ENCODE results near the gene COL23A1.
A peak's percentile ranks its signal among the peaks of the same experiment; 100 is the strongest.
"Not testable (repeated sequence)": the region's sequence is repeated elsewhere in the genome, so short reads cannot be mapped to it uniquely, and the experiment has no call there.

The COL23A1 gene

GRCh38 chr5:178237431-178238312, 352.5 kb downstream of the COL23A1 start:
- DNase-seq (ENCODE audit: low read depth), result no peak

DNA sequence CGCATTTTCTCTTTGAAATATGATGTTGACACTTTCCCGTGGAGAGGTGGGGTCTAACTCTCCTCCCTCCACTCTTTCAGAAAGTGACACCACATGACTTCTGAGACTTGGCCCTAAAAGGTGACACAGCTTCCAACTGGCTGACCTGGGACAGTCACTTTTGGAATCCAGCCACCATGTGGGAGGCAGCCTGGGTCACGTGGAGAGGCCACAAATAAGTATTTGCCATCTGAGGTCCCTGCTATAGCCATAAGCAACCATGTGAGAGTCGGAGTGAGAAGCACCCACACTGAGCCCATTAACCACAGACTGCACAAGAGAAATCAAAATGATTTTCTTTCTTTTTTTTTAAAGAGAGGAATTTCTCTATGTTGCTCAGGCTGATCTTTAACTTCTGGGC, 353.5 kb downstream of the COL23A1 start:
- no peak for DNase-seq (ENCODE audit: low read depth)

GRCh38 chr5:178236126-178236525, 354.1 kb downstream of the COL23A1 start:
- DNase-seq (ENCODE audit: low read depth), result no peak

DNA sequence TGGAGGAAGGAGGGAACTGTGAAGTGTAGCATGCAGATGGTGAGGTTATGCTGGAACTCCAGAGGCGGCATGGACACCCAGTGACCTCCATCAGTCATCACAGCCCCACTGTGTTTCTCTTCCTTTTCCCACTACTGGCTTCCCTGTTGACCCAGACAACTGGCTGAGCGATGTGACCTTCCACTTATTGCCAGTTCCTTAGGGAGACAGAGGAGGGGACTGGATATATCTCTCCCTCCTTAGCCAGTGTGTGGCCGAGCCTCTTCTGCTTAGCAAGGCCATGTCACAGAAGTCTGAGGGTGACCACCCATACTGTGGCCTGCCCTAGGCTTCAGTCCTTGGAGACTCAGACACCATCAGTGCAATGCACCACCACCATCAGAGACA, 354.6 kb downstream of the COL23A1 start:
- DNase-seq (ENCODE audit: low read depth), result no peak

GRCh38 chr5:178234750-178235587, 355.2 kb downstream of the COL23A1 start:
- peak; percentile 55 for DNase-seq (ENCODE audit: low read depth)

DNA sequence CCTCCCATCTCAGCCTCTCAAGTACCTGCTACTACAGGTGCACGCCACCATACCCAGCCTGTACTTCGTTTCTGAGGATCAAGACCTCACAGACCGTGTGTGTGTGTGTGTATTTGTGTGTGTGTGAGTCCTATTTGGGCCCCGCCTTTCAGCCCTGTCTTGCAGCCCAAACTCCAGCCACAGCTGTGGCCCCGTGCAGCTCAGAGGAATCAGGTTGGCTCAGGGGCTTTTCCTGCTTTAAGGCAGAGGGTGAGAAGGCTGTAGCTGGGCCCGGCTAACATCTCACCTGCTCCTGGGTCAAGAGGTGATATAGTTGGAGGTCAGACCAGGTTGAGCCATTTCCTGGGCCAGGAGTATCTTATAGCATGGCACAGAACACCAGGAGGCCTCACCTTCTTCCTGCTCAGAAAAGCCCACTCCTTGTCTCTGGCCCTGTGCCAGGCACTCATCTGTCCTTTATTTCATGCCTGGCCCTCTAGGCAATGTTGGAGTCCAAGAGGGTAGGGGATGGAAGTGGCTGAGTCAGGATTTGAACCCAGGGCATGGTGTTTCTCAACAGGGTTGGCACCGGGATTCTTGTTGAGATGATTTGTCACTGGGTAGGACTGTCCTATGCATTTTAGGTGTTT, 356.0 kb downstream of the COL23A1 start:
- DNase-seq (ENCODE audit: low read depth), result no peak

DNA sequence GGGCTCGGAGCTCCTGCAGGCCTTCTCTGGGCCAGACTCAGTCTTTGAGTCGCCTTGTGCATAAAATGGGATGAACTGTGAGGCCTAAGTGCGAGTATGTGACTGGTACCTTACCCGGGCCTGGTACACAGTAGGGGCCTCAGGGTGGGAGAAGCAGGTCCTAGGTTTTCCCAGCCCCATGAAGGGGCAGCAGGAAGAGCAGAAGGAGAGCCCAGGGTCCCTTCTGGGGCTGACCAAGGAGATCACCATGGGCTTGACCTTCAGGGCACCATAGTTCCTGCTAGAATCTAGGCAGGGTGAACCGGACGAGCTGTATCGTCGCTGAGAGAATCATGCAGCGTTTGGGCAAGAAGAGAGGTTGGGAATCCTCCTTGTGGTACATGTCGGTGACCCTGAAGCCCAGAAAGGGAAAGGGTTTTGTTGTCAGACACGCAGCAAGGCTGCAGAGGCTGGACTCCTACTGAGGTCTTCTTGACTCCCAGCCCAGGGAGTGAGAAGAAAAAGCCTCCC, 357.2 kb downstream of the COL23A1 start:
- no peak for DNase-seq (ENCODE audit: low read depth)

GRCh38 chr5:178232124-178232919, 357.9 kb downstream of the COL23A1 start, which contains the start of gene PHYKPL:
TSS of gene PHYKPL (minus strand) at chr5:178232802. CDS start at chr5:178232550, 252 bp downstream.
- DNase-seq (ENCODE audit: low read depth), result peak; percentile 58

DNA sequence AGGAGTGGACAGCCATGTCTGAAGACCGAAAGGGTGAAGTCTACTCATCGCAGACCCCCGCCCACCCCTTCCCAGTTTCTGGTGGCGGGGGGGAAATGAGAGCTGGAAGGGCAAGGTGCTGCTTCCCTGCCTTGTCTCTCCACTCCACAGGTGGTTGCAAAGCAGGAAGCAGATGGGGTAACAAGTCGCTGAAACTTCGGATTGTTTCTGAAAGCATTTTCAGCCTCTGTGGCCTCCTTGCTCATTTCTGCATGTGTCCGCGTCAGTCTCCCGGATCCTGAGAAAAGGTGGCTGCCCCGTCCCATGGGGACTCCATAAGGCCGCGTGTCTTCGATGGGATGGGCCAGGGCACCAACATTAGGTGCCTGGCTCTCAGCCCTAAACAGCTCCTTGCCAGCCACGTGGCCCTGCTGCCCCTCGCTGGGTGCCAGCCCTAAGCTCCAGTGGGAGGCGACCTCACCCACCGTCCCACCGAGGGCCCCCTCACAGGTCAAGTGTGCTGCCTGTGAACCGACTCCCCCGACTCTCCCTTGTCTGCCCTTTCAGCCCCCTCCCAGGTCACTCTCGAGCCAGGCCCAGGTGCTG, 358.6 kb downstream of the COL23A1 start:
- DNase-seq (ENCODE audit: low read depth), result no peak

- no peak for DNase-seq (ENCODE audit: low read depth)
These were observed 359.2 kb downstream of the COL23A1 start for GRCh38 chr5:178230879-178231538.

DNA sequence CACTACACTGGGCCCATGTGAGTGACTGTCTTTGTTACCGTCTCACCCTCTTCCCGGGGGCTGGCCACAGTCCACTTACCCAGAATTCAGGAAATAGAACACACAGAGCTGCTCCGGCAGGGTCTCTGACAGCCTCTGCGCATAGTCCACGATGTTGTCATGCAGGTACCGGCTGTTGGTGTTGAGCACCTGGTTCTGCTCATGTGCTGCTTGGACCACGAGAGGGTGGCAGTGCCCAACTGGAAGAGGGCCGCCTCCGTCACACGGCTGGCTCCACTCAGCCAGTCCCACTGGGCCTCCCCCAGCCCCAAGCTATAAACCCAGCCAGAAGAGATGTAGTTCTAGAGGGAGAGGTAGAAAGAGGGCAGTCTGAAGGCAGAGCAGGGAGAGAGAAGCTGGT, 360.3 kb downstream of the COL23A1 start:
- DNase-seq (ENCODE audit: low read depth), result no peak

DNA sequence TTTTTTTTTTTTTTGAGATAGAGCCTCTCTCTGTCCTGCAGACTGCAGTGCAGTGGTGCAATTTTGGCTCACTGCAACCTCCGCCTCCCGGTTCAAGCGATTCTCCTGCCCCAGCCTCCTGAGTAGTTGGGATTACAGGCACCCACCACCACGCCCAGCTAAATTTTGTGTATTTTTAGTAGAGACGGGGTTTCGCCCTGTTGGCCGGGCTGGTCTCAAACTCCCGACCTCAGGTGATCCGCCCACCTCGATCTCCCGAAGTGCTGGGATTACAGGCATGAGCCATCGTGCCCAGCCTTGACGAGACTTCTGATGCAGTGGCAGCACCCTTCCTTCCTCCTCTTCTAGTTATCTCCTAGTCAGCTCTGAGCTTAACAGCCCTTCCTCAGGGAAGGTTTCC, 361.1 kb downstream of the COL23A1 start:
- DNase-seq (ENCODE audit: low read depth), result not testable (repeated sequence)

DNA sequence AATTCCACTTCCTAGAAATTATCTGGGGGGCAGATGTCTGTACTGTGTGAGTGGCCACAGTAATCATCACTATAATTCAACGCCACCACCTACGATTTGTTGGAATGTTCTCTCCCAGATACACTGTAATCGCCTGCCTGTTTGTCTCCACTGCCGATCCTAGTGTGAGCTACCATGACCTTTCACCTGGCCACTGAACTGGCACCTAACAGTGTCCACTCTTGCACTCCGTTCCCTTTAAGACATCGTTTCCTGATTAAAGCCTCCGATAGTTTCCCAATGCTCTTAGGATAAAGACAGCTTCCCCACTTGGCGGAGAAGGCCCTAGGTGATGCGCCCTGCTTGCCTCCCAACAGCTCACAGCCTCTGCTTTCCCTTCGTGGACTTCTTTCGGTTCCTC, 361.6 kb downstream of the COL23A1 start:
- DNase-seq (ENCODE audit: low read depth), result no peak

- DNase-seq (ENCODE audit: low read depth), result no peak
These were observed 362.3 kb downstream of the COL23A1 start for GRCh38 chr5:178227929-178228328.

GRCh38 chr5:178227138-178227659, 363.0 kb downstream of the COL23A1 start:
- no peak for DNase-seq (ENCODE audit: low read depth)

DNA sequence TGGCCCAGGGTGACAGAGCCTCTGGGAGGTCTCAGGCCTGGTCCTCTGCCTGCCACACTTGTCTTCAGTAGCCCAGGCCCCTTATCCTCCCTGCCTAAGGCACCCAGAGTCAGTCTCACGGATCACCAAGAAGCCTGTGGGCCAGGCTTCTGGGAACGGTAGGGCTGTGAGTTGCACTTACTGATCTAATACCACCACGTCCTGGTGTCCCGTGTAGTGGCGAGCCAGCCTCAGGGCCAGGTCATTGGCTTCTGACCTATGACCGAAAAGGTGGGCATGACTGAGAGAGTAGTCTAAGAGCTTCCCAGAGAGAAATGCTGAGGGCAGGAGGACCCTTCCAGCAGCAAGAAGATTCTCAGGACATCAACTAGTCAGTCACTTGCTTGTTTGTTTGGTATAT, 365.0 kb downstream of the COL23A1 start:
- no peak for DNase-seq (ENCODE audit: low read depth)

DNA sequence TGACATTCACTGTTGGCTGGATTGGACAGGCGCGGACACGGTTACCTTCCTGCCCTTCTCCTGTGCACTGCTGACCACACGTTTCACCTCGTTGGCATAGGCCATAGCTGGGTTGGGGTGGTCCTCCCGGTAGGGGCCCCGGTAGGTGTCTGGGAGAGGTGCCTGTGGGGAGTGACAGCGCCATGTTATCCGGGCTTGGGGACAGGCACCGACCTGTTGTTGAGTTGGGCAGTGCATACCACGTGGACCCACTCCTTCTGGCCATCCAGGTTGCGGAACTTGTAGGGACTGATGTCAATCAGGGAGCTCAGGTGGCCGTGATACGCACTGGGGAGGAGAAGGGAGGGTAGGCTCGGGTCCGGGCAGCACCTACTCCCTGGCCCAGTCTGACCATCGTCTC, 365.8 kb downstream of the COL23A1 start:
- DNase-seq (ENCODE audit: low read depth), result no peak

GRCh38 chr5:178223828-178224335, 366.3 kb downstream of the COL23A1 start:
- no peak for DNase-seq (ENCODE audit: low read depth)

DNA sequence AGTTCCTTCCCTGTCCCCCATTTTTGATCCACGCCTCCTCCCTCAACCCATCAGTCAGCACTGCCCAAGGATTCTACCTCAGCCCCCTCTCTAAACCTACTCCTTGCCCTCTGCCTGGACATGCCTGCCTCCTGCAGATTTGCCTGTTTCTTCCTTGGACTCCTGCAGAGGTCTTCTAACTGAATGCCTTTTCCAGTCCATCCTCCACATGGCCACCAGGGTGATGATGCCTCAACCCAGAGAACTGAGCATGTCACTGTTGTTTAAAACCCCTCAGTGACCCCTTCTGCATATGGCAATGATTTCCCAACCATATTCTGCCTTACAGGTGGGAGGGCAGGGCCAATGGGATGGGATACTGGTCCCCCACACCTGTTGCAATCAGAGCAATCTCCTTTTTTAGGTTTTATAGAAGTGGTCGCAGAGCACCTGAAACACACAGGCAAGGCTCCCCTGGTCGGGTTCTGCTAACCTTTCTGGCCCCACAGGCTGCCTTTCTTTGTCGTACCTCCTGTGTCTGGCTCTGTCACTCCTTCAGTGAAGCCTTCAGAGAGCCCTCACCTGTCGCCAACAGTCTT, 366.9 kb downstream of the COL23A1 start:
- no peak for DNase-seq (ENCODE audit: low read depth)

DNA sequence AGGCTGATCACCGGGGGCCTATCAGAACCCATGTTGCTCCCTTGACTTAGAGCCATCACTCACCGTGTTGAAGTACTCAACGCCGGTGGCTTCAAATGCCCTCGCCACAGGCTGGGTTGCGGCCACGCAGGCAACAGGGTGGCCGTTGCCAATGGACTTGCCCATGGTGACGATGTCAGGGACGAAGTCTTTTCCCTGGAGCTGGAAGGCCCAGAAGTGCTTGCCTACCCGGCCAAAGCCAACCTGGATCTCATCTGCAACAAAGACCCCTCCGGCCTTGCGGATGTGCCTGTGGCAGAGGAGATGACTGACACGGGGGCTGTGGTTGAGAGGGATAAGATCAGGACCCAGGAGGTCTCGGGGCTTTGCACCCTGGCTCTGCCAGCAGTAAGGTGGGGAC, 367.9 kb downstream of the COL23A1 start:
- no peak for DNase-seq (ENCODE audit: low read depth)

Measured in activated T-helper 9 cell treated with anti-CD3 and anti-CD28 coated beads, Interleukin-2, amount 50 U/mL, for 16 hours (primary cell).